GM23338 (cell line): ENCODE results near the gene NTRK3. TPM values are rescaled to one million over a fixed set of nuclear protein-coding genes. Genes with fewer than 3 reads are reported as not detected.

Experiments
- CTCF ChIP-seq, 2 experiments: fragments of 200-600 bp in 1 of 2; sonication (generic) in 1 of 2; conservative IDR thresholded peaks; 2 replicates each; pipeline versions ENCODE4 v1.5.1 to v1.6.1; 2016 to 2017; ENCODE audit warnings: antibody characterized with exemption in 2 of 2, low read depth in 2 of 2, mild to moderate bottlenecking in 2 of 2, moderate library complexity in 1 of 2
- EZH2 ChIP-seq: fragments of 200-600 bp; sonication (generic); IDR thresholded peaks from one replicate; pipeline ENCODE4 v1.8.0; 2017; ENCODE audit warnings: antibody characterized with exemption, mild to moderate bottlenecking, low read depth; ENCODE audit not compliant: unreplicated experiment
- EZH2phosphoT487 ChIP-seq: fragments of 200-600 bp; sonication (generic); IDR thresholded peaks from one replicate; pipeline ENCODE4 v1.8.1; 2018; ENCODE audit warnings: antibody characterized with exemption; ENCODE audit not compliant: unreplicated experiment
- JUNB ChIP-seq: IDR thresholded peaks from one replicate; pipeline ENCODE4 v1.6.1; 2016; ENCODE audit warnings: antibody characterized with exemption; ENCODE audit not compliant: unreplicated experiment
- NANOG ChIP-seq: IDR thresholded peaks from 2 replicates; pipeline ENCODE4 v1.6.1; 2016; ENCODE audit warnings: antibody characterized with exemption, borderline replicate concordance
- ZNF114 ChIP-seq: fragments of 250-450 bp; sonication (Bioruptor Pico); IDR thresholded peaks from 2 replicates; pipeline ENCODE4 v1.5.0; 2020; ENCODE audit warnings: mild to moderate bottlenecking, moderate library complexity
- ZNF331 ChIP-seq: fragments of 250-450 bp; sonication (Bioruptor Pico); IDR thresholded peaks from 2 replicates; pipeline ENCODE4 v1.5.0; 2020; ENCODE audit warnings: low read depth, mild to moderate bottlenecking, moderate library complexity
- polyA plus RNA-seq: library from polyadenylated mRNA; unstranded; fragments of >200 nt; fragmentation: Nextera tagmentation; extraction: Ambion mirVana; gene quantifications from 2 replicates; pipeline ENCODE4 v1.2.1, GENCODE V29; 2016
- total RNA-seq: library from RNA; depleted of rRNA; stranded (reverse); fragments of >200 nt; shearing (Covaris generic); gene quantifications from 2 replicates; pipeline ENCODE4 v1.2.3, GENCODE V29; 2014
- TF ChIP-seq, protein P1 (sequence below): fragments of 250-450 bp; sonication (Bioruptor Pico); IDR thresholded peaks from 2 replicates; pipeline ENCODE4 v1.5.0; 2020; ENCODE audit warnings: mild to moderate bottlenecking, moderate library complexity
- TF ChIP-seq, protein P2 (sequence below): IDR thresholded peaks from 2 replicates; pipeline ENCODE4 v1.6.1; 2016; ENCODE audit warnings: antibody characterized with exemption

Gene NTRK3
- total and polyA plus RNA-seq, 2 experiments from 2014 or later, result 3.1 to 5.3 TPM

- TF ChIP-seq, protein P1, sequence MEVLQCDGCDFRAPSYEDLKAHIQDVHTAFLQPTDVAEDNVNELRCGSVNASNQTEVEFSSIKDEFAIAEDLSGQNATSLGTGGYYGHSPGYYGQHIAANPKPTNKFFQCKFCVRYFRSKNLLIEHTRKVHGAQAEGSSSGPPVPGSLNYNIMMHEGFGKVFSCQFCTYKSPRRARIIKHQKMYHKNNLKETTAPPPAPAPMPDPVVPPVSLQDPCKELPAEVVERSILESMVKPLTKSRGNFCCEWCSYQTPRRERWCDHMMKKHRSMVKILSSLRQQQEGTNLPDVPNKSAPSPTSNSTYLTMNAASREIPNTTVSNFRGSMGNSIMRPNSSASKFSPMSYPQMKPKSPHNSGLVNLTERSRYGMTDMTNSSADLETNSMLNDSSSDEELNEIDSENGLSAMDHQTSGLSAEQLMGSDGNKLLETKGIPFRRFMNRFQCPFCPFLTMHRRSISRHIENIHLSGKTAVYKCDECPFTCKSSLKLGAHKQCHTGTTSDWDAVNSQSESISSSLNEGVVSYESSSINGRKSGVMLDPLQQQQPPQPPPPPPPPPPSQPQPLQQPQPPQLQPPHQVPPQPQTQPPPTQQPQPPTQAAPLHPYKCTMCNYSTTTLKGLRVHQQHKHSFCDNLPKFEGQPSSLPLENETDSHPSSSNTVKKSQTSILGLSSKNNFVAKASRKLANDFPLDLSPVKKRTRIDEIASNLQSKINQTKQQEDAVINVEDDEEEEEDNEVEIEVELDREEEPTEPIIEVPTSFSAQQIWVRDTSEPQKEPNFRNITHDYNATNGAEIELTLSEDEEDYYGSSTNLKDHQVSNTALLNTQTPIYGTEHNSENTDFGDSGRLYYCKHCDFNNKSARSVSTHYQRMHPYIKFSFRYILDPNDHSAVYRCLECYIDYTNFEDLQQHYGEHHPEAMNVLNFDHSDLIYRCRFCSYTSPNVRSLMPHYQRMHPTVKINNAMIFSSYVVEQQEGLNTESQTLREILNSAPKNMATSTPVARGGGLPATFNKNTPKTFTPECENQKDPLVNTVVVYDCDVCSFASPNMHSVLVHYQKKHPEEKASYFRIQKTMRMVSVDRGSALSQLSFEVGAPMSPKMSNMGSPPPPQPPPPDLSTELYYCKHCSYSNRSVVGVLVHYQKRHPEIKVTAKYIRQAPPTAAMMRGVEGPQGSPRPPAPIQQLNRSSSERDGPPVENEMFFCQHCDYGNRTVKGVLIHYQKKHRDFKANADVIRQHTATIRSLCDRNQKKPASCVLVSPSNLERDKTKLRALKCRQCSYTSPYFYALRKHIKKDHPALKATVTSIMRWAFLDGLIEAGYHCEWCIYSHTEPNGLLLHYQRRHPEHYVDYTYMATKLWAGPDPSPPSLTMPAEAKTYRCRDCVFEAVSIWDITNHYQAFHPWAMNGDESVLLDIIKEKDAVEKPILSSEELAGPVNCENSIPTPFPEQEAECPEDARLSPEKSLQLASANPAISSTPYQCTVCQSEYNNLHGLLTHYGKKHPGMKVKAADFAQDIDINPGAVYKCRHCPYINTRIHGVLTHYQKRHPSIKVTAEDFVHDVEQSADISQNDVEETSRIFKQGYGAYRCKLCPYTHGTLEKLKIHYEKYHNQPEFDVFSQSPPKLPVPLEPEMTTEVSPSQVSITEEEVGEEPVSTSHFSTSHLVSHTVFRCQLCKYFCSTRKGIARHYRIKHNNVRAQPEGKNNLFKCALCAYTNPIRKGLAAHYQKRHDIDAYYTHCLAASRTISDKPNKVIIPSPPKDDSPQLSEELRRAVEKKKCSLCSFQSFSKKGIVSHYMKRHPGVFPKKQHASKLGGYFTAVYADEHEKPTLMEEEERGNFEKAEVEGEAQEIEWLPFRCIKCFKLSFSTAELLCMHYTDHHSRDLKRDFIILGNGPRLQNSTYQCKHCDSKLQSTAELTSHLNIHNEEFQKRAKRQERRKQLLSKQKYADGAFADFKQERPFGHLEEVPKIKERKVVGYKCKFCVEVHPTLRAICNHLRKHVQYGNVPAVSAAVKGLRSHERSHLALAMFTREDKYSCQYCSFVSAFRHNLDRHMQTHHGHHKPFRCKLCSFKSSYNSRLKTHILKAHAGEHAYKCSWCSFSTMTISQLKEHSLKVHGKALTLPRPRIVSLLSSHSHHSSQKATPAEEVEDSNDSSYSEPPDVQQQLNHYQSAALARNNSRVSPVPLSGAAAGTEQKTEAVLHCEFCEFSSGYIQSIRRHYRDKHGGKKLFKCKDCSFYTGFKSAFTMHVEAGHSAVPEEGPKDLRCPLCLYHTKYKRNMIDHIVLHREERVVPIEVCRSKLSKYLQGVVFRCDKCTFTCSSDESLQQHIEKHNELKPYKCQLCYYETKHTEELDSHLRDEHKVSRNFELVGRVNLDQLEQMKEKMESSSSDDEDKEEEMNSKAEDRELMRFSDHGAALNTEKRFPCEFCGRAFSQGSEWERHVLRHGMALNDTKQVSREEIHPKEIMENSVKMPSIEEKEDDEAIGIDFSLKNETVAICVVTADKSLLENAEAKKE (CRISPR knock-in tag), result no peak
- TF ChIP-seq CTCF (conservative IDR thresholded peaks at IDR 0.05; ENCODE audit: low read depth in 2 of 2), result no peak
- TF ChIP-seq EZH2phosphoT487, result no peak
- no peak for TF ChIP-seq JUNB
- TF ChIP-seq, protein P2, sequence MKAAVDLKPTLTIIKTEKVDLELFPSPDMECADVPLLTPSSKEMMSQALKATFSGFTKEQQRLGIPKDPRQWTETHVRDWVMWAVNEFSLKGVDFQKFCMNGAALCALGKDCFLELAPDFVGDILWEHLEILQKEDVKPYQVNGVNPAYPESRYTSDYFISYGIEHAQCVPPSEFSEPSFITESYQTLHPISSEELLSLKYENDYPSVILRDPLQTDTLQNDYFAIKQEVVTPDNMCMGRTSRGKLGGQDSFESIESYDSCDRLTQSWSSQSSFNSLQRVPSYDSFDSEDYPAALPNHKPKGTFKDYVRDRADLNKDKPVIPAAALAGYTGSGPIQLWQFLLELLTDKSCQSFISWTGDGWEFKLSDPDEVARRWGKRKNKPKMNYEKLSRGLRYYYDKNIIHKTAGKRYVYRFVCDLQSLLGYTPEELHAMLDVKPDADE, result no peak
- no peak for TF ChIP-seq NANOG
- TF ChIP-seq ZNF114 (CRISPR knock-in tag), result no peak
- no peak for TF ChIP-seq ZNF331 (CRISPR knock-in tag)
- TF ChIP-seq EZH2, result no peak
These were observed 196.2 kb downstream of the NTRK3 start (continued) for GRCh38 chr15:88060383-88060782.
